Astrocyte (in vitro differentiated cells and primary cell): ENCODE results near the gene THBS3.
"Not testable (repeated sequence)": the region's sequence is repeated elsewhere in the genome, so short reads cannot be mapped to it uniquely, and the experiment has no call there.

ENCODE experiments used
- CTCF ChIP-seq: IDR thresholded peaks from 2 replicates; pipeline ENCODE4 v1.5.1; 2011; ENCODE audit warnings: low read depth, mild to moderate bottlenecking, inconsistent platforms, low read length, moderate library complexity; ENCODE audit not compliant: insufficient read depth
- EZH2 ChIP-seq: IDR thresholded peaks from 2 replicates; pipeline ENCODE4 v1.6.1; 2012; ENCODE audit warnings: mild to moderate bottlenecking, low read length, inconsistent platforms; ENCODE audit not compliant: insufficient read depth

GRCh38 chr1:155162631-155163030, 45.1 kb downstream of the THBS3 start:
- not testable (repeated sequence) for TF ChIP-seq CTCF, EZH2
